ENCODE results near the gene POU2F3.

Gene POU2F3

DNA sequence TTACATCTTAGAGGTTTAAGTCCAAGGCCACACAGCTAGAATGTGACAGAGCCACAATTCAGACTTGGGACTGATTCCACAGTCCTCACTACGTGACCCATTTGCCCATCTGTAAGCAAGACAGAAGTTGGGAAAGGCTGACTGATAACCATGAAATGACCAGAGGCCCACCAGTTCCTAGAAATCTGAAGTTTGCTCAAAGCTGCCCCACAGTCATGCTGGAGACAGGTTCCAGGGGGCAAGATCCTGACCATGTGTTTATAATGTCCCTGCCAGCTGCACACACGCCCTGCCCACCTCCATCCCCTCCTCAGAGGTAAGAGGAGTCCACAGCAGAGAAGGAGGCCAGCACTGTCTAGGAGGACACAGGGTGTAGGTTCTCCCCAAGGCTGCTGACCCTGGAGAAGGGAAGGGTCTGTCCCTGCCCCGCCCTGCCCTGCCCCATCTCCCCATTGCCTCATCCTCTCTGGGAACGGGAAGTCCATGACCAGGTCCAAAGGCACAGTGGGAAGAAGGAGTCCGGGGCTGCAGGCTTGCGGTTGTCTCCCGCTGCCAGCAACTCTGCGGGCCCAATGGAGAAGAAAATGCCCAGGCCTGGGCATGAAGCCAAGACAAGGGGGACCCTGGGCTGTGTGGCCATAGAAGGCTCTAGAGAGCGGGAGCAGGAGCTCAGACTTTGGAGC is 41.0 kb upstream of the POU2F3 start:
- H3K4me1 ChIP-seq (ENCODE audit: control insufficient read depth, insufficient read depth, low read length), result no peaks in the 10 kb centered on the region
- no peak for TF ChIP-seq ZNF624 (tag by site-specific recombination; IDR thresholded peaks at IDR 0.05)
- no peak for TF ChIP-seq ZNF677 (tag by site-specific recombination; IDR thresholded peaks at IDR 0.05)
- TF ChIP-seq, protein P1, sequence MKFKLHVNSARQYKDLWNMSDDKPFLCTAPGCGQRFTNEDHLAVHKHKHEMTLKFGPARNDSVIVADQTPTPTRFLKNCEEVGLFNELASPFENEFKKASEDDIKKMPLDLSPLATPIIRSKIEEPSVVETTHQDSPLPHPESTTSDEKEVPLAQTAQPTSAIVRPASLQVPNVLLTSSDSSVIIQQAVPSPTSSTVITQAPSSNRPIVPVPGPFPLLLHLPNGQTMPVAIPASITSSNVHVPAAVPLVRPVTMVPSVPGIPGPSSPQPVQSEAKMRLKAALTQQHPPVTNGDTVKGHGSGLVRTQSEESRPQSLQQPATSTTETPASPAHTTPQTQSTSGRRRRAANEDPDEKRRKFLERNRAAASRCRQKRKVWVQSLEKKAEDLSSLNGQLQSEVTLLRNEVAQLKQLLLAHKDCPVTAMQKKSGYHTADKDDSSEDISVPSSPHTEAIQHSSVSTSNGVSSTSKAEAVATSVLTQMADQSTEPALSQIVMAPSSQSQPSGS (tag by site-specific recombination; IDR thresholded peaks at IDR 0.05; ENCODE audit: low read depth), result no peak
- no peak for TF ChIP-seq ZNF426 (tag by site-specific recombination; IDR thresholded peaks at IDR 0.05)
- no peak for TF ChIP-seq ZNF184 (tag by site-specific recombination; IDR thresholded peaks at IDR 0.05)
- H3K27ac ChIP-seq (ENCODE audit: extremely low read depth, low read depth, low read length), result no peak overlapping the region
- H3K36me3 ChIP-seq (ENCODE audit: control insufficient read depth in 2 of 2, insufficient read depth in 1 of 2, low read length in 2 of 2), result no peaks in the 10 kb centered on the region
- H3K4me3 ChIP-seq (ENCODE audit: low read depth, low read length), result no peak overlapping the region
- ChIA-PET POLR2A (no interaction called here), CTCF (interaction anchor here (0.6 to 0.7 kb wide), 3 partner anchors 30 to 181 kb away, joined by 3 to 6 read pairs (median 3); no protein-coding TSS in a partner anchor)
- no peaks in the 10 kb centered on the region for H3K9me3 ChIP-seq (ENCODE audit: control insufficient read depth, insufficient read depth, low read depth, low read length)

DNA sequence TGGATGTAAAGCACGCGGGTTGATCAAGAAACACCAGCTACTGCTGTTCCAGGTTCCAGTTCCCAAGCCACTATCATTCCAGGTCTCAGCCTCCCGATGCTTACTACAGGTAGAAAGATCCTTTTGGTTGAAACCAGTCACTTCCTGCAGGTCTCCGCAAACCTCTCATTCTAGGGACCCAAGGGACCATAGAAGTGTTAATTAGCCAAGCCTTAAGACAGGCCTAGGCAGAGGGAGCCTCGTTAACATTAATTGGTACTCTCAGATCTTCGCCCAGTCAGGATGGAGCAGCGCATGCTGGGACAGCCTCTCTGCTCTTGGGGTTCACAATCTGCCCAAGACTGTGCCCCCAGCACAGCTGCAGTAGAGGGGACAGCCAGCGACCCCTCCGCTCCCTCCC is 40.3 kb upstream of the POU2F3 start:
- Histone ChIP-seq H3K36me3 (ENCODE audit: control insufficient read depth in 2 of 2, insufficient read depth in 1 of 2, low read length in 2 of 2) (no peaks in the 10 kb centered on the region), H3K4me3 (ENCODE audit: low read depth, low read length) (no peak overlapping the region), H3K9me3 (ENCODE audit: control insufficient read depth, insufficient read depth, low read depth, low read length) (no peaks in the 10 kb centered on the region), H3K27ac (ENCODE audit: extremely low read depth, low read depth, low read length) (no peak overlapping the region), H3K4me1 (ENCODE audit: control insufficient read depth, insufficient read depth, low read length) (no peaks in the 10 kb centered on the region)
- POLR2A ChIA-PET, result no interaction called here
- CTCF ChIA-PET, result interaction anchor here (0.6 kb wide), 1 partner anchor 182 kb away, joined by 3 read pairs; no protein-coding TSS in a partner anchor
- TF ChIP-seq ZNF830 (tag by site-specific recombination; IDR thresholded peaks at IDR 0.05; ENCODE audit: low read depth) (no peak), SP2 (tag by site-specific recombination; IDR thresholded peaks at IDR 0.05) (no peak), ZNF626 (tag by site-specific recombination; IDR thresholded peaks at IDR 0.05) (no peak), ZNF112 (tag by site-specific recombination; IDR thresholded peaks at IDR 0.05) (no peak), REPIN1 (tag by site-specific recombination; IDR thresholded peaks at IDR 0.05; ENCODE audit: low read depth) (no peak), ZNF184 (tag by site-specific recombination; IDR thresholded peaks at IDR 0.05) (no peak), ZEB2 (tag by site-specific recombination; IDR thresholded peaks at IDR 0.05) (no peak), ZNF214 (tag by site-specific recombination; IDR thresholded peaks at IDR 0.05; ENCODE audit: borderline replicate concordance) (no peak), ZNF114 (tag by site-specific recombination; IDR thresholded peaks at IDR 0.05) (no peak)
- TF ChIP-seq, protein P2, sequence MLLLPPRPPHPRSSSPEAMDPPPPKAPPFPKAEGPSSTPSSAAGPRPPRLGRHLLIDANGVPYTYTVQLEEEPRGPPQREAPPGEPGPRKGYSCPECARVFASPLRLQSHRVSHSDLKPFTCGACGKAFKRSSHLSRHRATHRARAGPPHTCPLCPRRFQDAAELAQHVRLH (tag by site-specific recombination; IDR thresholded peaks at IDR 0.05), result no peak
- TF ChIP-seq, protein P3, sequence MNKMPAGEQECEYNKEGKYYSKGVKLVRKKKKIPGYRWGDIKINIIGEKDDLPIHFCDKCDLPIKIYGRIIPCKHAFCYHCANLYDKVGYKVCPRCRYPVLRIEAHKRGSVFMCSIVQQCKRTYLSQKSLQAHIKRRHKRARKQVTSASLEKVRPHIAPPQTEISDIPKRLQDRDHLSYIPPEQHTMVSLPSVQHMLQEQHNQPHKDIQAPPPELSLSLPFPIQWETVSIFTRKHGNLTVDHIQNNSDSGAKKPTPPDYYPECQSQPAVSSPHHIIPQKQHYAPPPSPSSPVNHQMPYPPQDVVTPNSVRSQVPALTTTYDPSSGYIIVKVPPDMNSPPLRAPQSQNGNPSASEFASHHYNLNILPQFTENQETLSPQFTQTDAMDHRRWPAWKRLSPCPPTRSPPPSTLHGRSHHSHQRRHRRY (tag by site-specific recombination; IDR thresholded peaks at IDR 0.05), result no peak

DNA sequence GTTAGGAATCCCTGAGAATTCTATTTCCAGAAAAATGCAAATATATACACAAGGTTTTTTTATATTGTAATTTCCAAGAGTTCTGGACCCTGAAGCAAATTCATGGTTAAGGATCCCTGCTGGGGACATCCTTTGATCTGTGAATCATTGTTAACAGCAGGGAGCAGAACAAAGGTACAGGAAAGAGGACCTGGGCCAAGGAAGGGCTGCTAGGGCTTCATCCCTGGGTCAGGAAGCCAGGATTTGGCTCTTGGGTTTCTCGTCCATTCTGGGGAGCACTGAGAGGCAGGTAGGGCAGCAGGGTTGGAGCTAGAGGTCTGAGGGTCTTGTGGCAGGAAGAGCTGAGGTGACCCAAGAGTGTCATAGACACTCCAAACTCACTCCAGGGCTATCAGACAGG is 39.3 kb upstream of the POU2F3 start:
- CTCF ChIA-PET, result no interaction called here
- Histone ChIP-seq H3K27ac (ENCODE audit: extremely low read depth, low read depth, low read length) (no peak overlapping the region), H3K4me1 (ENCODE audit: control insufficient read depth, insufficient read depth, low read length) (no peaks in the 10 kb centered on the region), H3K36me3 (ENCODE audit: control insufficient read depth in 2 of 2, insufficient read depth in 1 of 2, low read length in 2 of 2) (no peaks in the 10 kb centered on the region), H3K4me3 (ENCODE audit: low read depth, low read length) (no peak overlapping the region), H3K9me3 (ENCODE audit: control insufficient read depth, insufficient read depth, low read depth, low read length) (no peaks in the 10 kb centered on the region)
- POLR2A ChIA-PET, result no interaction called here
- TF ChIP-seq, protein P4, sequence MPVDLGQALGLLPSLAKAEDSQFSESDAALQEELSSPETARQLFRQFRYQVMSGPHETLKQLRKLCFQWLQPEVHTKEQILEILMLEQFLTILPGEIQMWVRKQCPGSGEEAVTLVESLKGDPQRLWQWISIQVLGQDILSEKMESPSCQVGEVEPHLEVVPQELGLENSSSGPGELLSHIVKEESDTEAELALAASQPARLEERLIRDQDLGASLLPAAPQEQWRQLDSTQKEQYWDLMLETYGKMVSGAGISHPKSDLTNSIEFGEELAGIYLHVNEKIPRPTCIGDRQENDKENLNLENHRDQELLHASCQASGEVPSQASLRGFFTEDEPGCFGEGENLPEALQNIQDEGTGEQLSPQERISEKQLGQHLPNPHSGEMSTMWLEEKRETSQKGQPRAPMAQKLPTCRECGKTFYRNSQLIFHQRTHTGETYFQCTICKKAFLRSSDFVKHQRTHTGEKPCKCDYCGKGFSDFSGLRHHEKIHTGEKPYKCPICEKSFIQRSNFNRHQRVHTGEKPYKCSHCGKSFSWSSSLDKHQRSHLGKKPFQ (tag by site-specific recombination; IDR thresholded peaks at IDR 0.05), result no peak
- TF ChIP-seq ZNF747 (tag by site-specific recombination; IDR thresholded peaks at IDR 0.05), result no peak
- TF ChIP-seq ZNF571 (tag by site-specific recombination; IDR thresholded peaks at IDR 0.05), result no peak
- TF ChIP-seq ZNF76 (tag by site-specific recombination; IDR thresholded peaks at IDR 0.05; ENCODE audit: borderline replicate concordance, low read depth), result no peak
- TF ChIP-seq GFI1B (tag by site-specific recombination; IDR thresholded peaks at IDR 0.05), result no peak
- TF ChIP-seq ZNF324 (tag by site-specific recombination; IDR thresholded peaks at IDR 0.05), result no peak
- no peak for TF ChIP-seq GLIS1 (tag by site-specific recombination; IDR thresholded peaks at IDR 0.05)
- TF ChIP-seq ZNF707 (tag by site-specific recombination; IDR thresholded peaks at IDR 0.05), result no peak
- no peak for TF ChIP-seq ZFHX2 (tag by site-specific recombination; conservative IDR thresholded peaks at IDR 0.05)
- TF ChIP-seq ZNF248 (tag by site-specific recombination; IDR thresholded peaks at IDR 0.05), result no peak
- TF ChIP-seq ZBTB7A (tag by site-specific recombination; IDR thresholded peaks at IDR 0.05; ENCODE audit: low read depth), result no peak
- TF ChIP-seq ZBTB8A (tag by site-specific recombination; IDR thresholded peaks at IDR 0.05), result no peak
